Stimulated activated effector memory CD8-positive, alpha-beta T cell treated with anti-CD3 and anti-CD28 coated beads, Interleukin-12 subunit alpha, Interleukin-12 subunit beta, amount 100 ng/mL, for 72 hours (primary cell): Measurements from ENCODE around the gene CD63.

Experiments
- ATAC-seq: fragments of 150-1000 bp; cut with Tn5 transposase; 2 replicates; pipeline ENCODE4 v1.10.0; 2021
- DNase-seq, 2 donors: peaks; one replicate each; pipeline ENCODE4 v3.0.0; 2021 to 2022; ENCODE audit warnings: low spot score in 2 of 2
- H3K27ac Mint-ChIP-seq: one replicate; pipeline ENCODE4 v1.8.0; 2022; ENCODE audit warnings: mild to moderate bottlenecking, mixed read lengths
- H3K36me3 Mint-ChIP-seq: one replicate; pipeline ENCODE4 v1.8.0; 2022; ENCODE audit warnings: mild to moderate bottlenecking, mixed read lengths
- H3K4me1 Mint-ChIP-seq: one replicate; pipeline ENCODE4 v1.8.0; 2022; ENCODE audit warnings: mixed read lengths
- H3K4me3 Mint-ChIP-seq: one replicate; pipeline ENCODE4 v1.8.0; 2022; ENCODE audit warnings: mild to moderate bottlenecking, mixed read lengths
- H3K9me3 Mint-ChIP-seq: one replicate; pipeline ENCODE4 v1.8.0; 2022; ENCODE audit warnings: mixed read lengths

CD63 gene

DNA sequence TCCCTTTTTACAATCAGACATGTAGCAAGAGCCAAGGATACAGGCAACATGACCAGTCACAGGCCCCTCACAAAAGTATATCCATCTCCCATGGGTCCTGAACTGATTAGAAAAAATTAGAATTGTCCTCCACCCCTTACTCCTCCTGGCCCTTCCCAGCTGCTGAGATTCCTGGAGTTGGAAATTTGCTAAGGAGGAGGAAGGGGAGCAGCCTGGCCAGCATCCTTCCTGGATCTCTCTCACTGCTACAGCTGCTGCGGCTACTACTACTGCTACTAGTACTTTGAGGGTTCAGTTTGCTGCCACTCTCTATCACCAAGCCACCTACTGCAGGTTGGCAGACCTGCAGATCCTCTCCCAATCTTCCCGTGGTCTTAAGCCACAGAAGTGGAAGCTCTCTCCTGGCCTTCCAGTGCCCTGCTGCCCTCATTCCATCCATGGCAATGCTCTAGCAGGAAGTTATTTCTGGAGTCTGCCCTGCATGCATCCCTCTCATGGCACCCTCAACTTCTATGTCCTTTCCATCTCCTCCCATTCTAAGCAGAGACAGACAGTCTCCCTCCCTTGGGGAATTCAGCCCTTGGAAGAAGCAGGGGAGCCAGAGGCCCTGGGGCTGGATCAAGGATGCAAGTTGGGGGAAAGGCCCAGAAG, 22.1 kb downstream of the CD63 start:
- peaks cover 23% of the 10 kb centered on the region for H3K4me1 Mint-ChIP-seq
- no peak for ATAC-seq
- no peak for DNase-seq

DNA sequence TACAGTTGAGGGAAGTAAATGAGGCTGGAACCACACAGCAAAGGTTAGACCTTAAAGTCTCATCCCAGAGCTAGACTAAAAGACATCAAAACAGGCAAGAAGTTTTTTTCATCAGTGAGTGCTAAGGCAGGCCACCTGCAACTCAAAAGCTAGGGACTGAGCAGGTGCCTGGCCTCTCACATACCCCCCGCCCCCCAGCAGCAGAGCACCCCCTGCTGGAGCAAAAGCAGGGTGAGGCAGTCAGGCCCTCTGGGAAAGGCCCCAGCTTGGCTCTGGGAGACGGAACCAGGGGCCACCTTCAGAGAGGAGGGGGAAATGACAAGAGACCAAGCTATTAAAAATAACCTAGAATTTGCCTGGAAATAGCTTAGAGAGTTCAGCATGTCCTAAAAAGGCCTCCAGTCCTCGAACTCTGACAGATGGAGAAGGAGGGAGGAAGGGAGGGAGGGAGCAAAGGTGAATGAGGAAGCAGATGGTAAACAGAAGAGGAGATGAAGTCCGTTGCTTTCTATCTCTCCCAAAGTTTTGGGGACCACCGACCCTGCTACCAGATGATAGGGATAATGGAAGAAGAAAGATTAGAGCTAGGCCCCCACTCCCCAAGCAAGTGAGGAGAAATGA, 22.9 kb downstream of the CD63 start:
- no peaks in the 10 kb centered on the region for H3K36me3 Mint-ChIP-seq
- peaks cover 23% of the 10 kb centered on the region for H3K4me1 Mint-ChIP-seq
- no peaks in the 10 kb centered on the region for H3K9me3 Mint-ChIP-seq
- DNase-seq (no peak), ATAC-seq (peak; percentile 46)
- H3K27ac Mint-ChIP-seq = no peak overlapping the region
- no peak overlapping the region for H3K4me3 Mint-ChIP-seq

More for the DNA sequence above, 22.1 kb downstream of the CD63 start:
- H3K36me3 Mint-ChIP-seq = no peaks in the 10 kb centered on the region
- peak overlapping the region; percentile 71 for H3K4me3 Mint-ChIP-seq
- no peaks in the 10 kb centered on the region for H3K9me3 Mint-ChIP-seq
- H3K27ac Mint-ChIP-seq = no peak overlapping the region

DNA sequence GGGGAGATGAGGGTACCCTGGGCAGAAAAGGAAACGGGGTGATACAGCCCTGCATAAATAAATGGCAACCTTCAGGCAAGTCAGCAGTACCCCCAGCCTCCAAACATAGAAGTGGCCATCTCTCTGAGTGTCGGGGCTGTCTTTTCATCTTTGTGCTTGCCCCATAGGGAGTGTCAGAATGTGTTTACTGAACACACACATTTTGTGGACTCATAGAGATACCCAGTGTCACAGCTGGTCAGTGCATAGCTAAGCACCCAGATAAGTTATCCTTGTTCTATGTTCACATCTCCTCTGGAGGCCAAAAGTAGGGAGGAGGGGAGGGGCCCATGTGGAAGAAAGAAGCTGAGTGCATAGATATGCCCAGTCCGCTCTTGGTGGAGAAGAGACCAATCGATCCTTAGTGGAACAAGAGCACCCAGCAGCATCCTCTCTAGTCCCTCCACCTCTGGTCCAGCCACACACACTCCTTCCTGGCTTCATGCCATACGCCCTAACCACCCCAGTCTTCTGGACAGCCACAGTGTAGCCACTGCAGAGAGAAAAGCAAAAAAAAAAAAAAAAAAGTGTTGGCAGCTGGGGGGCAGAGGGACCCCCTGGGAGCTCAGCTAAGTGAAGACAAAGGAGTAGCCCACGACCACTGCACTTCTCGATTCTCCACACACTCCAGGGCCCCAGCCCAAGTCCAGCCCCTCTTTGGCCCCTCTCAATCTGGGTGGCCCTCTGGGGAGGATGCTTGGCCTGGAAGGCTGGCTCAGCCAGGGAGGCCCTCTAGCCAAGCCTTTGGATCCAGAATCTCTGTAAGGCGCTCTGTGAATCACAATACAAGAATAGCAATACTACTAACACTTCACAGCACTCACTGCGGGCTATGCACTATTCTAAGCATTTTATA, 23.7 kb downstream of the CD63 start:
- Mint-ChIP-seq H3K4me3 (no peak overlapping the region), H3K4me1 (peaks cover 23% of the 10 kb centered on the region), H3K27ac (no peak overlapping the region), H3K36me3 (no peaks in the 10 kb centered on the region), H3K9me3 (no peaks in the 10 kb centered on the region)
- DNase-seq (no peak), ATAC-seq (no peak)

DNA sequence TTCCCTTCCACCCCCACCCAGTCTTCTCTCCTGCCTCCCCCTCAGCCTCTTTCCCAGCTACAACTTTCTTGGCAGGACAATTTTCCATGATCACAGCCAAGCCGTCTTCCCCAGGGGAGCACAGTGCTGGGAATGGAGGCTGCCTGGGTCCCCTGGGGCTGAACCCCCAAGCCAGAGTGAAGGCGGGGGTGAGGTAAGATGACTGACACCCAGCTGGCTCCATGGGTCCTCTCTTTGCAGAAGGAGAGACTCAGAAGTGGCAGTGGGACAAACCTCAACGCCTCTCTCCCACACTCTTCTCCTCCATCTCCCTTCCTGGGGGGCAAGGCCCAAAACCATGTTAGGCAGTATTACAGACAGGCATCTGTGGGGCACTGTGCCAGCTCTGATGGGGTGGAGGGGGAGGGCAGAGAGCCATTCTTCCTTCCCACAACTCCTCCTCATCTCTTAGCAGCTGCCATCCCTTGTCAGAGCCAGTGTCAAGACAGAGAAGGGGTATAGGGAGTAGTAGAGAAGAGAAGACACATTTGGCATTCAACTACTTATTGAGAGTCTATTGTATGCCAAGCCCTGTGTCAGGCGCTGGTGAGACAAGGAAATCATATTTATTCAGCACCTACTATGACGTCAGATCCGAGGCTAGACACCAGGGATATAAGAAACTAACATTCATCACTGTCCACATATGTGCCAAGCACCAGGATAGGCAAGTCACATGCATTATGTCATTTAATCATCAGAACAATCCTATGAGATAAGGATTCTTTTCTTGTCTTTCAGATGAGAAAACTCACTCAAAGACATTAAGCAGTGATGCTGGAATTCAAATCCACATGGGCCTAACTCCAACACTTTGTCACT, 24.7 kb downstream of the CD63 start:
- Mint-ChIP-seq H3K27ac (no peak overlapping the region), H3K4me3 (no peak overlapping the region), H3K9me3 (no peaks in the 10 kb centered on the region), H3K4me1 (peaks cover 22% of the 10 kb centered on the region), H3K36me3 (no peaks in the 10 kb centered on the region)
- DNase-seq (no peak), ATAC-seq (no peak)

DNA sequence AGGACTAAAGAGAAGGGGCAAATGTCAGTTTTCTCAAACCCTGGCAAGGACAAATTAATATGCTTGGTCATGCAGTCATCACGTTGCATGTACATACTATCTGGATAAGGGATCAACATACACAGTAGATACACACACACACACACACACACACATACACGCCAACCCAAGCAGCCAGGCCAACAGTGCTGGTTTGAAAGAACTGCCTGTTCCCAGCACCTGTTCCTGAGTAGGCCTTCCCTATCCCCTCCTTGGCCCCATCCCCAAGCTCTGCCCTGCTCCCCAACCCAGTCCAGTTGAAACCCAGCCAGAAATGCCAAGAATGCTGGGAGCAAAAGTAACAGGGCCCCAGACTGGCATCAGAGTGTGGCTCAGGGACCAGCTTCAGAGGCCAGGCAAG, 25.5 kb downstream of the CD63 start:
- H3K9me3 Mint-ChIP-seq = no peaks in the 10 kb centered on the region
- DNase-seq = no peak
- no peak for ATAC-seq
- no peaks in the 10 kb centered on the region for H3K36me3 Mint-ChIP-seq
- no peak overlapping the region for H3K4me3 Mint-ChIP-seq
- peaks cover 14% of the 10 kb centered on the region for H3K4me1 Mint-ChIP-seq
- H3K27ac Mint-ChIP-seq = no peak overlapping the region

DNA sequence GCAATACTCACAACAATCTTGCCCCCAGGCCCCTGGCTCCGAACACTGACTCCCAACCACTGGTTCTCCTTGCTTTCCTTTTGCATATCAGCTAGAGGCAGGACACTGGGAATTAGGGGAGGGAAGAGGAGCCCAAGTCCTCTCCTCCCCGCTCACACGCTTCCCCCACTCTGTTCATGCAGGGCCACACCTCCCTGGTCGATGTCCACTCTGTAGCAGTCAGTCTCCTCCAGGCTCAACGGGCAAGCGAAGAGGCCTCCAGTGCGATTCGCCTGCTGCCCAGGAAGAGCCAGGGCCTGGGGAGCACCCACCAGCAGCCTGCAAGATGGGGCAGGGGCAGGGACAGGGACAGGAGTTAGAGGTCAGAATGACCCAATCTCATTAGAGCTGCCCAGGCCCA, 25.9 kb downstream of the CD63 start:
- Mint-ChIP-seq H3K4me3 (no peak overlapping the region), H3K4me1 (peaks cover 9% of the 10 kb centered on the region), H3K36me3 (no peaks in the 10 kb centered on the region), H3K27ac (no peak overlapping the region), H3K9me3 (no peaks in the 10 kb centered on the region)
- no peak for DNase-seq
- ATAC-seq = no peak

DNA sequence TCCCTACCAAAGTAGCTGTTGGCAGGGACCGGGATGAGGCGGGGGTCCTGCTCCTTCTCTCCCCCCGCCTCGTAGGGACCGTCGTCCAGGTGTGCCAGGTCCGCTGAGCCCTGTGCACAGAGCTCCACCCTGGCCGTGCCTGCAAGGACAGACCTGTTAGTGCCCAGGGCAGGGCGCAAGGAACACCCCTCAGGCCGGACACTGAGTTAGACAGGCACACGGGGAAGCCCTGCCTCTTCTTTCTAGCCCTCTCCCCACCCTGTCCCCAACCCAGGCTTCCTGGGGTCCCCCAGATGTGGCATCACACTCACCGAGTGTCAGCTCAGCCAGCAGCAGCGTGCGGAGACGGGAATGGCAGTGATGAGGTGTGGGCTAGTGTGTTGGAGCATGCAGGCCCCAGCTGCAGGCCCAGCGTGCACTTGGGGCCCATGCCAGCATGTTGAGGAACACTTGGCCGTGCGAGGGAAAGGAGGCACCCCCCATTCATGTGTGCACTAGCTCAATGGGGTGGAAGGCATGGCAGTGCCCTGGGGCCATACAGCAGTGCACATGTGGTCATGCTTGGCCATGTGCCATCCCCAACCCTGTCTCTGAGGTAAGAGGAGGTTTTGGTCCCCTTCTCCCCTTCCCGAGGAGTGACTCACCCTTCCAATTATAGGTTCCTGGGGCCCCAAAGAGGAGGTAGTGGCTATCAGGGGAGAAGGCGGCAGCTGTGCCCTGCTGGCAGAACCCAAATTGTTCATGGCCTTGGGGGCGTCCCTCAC, 28.4 kb downstream of the CD63 start:
- Mint-ChIP-seq H3K4me1 (no peaks in the 10 kb centered on the region), H3K4me3 (no peak overlapping the region), H3K36me3 (no peaks in the 10 kb centered on the region), H3K27ac (no peak overlapping the region), H3K9me3 (no peaks in the 10 kb centered on the region)
- no peak for ATAC-seq
- DNase-seq = no peak

DNA sequence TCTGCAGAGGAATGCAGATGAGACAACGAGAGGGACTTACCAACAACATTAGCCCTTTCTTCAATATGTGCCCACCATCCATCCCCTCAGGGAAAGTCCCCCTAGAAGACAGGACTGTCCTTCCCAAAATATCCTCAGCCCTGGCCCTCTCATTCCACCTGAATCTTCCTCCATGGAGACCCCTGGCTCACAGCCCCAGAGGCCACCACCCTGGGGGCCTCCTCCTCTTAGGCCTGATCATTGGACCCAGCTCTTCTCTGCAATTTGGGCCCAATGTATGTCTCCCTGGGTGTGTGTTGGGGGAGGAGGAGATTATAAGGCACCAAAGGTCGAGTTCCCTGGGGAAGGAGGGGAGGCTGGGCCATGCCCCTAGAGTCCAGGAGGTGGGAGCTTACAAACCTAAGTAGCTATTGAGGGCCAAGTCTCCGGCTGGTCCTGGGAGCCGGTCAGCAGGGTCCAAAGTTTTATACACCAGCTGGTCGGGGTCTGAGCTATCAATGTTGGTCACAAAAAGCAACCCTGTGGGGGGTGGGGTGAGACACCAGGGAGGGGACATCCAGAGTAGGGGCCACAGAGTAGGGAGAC, 29.2 kb downstream of the CD63 start:
- Mint-ChIP-seq H3K27ac (no peak overlapping the region), H3K4me3 (no peak overlapping the region), H3K9me3 (no peaks in the 10 kb centered on the region), H3K4me1 (no peaks in the 10 kb centered on the region), H3K36me3 (no peaks in the 10 kb centered on the region)
- DNase-seq = no peak
- ATAC-seq = no peak

DNA sequence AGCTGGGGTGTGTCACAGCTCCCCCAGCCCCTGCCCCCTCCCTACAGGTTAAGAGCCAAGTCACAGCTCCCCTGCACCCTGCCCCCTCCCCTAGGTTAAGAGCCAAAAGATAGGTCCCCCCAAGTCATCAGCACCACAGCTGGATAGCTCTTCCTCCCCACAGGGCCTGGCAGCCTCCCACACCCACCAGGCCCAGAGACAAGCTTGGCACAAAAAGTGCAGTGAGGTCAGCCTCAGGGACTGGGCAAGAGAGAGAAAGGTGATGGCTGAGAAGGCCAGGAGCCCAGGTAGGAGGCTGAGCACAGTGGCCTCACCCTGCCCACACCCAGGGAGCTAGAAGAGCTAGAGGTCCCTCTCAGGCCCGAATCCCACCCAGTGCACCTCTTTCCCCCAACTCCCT, 29.8 kb downstream of the CD63 start:
- no peak for ATAC-seq
- Mint-ChIP-seq H3K4me3 (no peak overlapping the region), H3K27ac (no peak overlapping the region), H3K9me3 (no peaks in the 10 kb centered on the region), H3K4me1 (no peaks in the 10 kb centered on the region), H3K36me3 (no peaks in the 10 kb centered on the region)
- DNase-seq = no peak

DNA sequence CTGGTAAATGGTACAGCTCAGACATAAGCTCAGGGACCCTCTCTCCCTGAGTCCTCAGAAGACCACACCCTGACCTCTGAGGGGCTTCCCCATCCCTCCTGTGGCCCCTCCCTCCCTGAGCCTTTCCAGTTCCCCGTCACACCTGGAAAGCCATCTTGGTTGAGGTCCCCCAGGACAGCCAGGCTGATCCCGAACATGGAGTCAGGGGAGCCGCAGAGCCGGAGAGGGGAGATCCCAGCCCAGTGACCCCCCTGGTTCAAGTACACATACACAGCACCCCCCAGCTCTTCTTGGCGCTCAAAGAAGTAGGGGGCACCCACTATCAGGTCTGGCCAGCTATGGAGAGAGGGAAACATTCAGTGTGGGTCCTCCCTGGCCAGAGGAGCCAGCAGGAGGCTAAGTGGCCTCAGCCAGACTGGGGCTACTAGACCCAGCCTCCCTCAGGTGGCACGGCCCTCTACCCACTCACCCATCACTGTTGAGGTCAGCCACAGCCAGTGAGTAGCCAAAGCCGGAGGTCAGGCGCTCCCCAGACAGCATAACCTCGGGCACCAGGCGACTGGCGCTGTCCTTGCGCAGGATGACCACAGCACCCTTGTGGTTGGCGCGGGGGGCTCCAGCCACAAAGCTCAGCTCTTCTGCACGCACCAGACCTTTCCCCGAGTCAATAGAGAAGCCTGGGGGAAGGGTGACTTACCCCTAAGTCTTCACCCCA, 30.4 kb downstream of the CD63 start:
- no peak overlapping the region for H3K27ac Mint-ChIP-seq
- no peak for DNase-seq
- H3K4me3 Mint-ChIP-seq = no peak overlapping the region
- ATAC-seq = no peak
- H3K4me1 Mint-ChIP-seq = no peaks in the 10 kb centered on the region
- no peaks in the 10 kb centered on the region for H3K9me3 Mint-ChIP-seq
- no peaks in the 10 kb centered on the region for H3K36me3 Mint-ChIP-seq

DNA sequence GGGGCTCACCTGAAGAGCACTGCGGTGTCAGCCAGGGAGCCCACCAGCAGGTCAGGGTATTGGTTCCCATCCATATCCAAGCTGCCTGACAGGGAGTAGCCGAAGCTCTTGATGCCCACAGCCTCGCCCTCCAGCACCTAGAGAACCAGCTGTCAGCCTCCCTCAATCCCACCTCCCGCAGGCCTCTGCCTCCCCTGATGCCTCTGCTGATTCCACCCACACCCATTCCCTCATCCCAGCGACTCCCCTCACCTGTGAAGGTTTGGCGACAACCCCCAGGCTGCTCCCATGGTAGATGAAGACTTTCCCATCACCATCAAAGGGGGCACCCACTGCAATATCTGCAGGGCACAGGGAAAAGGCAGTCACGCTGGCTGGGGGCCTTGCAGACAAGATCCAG, 31.1 kb downstream of the CD63 start:
- no peak for DNase-seq

DNA sequence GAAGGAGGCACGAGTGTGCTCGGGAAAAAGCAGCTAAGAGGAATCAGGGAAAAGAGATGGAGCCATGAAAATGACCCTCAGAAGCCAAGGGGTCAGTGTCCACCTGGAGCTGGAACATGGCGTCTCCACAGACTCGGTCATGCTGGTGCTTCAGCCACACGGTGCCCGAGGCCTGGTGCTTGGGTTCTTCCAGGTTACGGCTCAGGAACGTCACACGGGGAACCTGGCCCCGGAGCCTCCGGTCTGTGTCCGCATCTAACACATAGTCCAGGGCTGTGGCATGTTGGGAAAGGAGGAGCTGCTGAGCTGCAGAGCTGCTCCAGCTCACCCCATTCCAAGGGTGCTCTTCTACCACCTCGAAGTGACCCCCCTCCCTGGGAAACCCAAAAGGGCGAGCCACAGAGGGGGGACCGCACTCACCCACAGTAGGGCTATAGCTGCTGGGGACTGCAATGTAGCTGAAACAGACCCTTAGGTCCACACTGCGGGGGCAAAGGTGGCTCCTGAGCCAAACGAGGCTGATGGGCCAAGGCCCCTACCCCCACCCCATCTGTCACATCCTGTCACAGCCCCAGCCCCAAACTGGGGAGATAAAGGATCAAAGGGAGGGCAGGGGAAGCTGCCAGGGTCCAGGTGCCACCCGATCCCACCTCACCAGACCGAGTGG, 31.9 kb downstream of the CD63 start:
- no peaks in the 10 kb centered on the region for H3K4me1 Mint-ChIP-seq
- no peaks in the 10 kb centered on the region for H3K36me3 Mint-ChIP-seq
- H3K9me3 Mint-ChIP-seq = no peaks in the 10 kb centered on the region
- DNase-seq (no peak), ATAC-seq (no peak)
- no peak overlapping the region for H3K27ac Mint-ChIP-seq
- no peak overlapping the region for H3K4me3 Mint-ChIP-seq

More for the DNA sequence above, 31.1 kb downstream of the CD63 start:
- Mint-ChIP-seq H3K9me3 (no peaks in the 10 kb centered on the region), H3K4me1 (no peaks in the 10 kb centered on the region), H3K4me3 (no peak overlapping the region), H3K27ac (no peak overlapping the region), H3K36me3 (no peaks in the 10 kb centered on the region)
- no peak for ATAC-seq

DNA sequence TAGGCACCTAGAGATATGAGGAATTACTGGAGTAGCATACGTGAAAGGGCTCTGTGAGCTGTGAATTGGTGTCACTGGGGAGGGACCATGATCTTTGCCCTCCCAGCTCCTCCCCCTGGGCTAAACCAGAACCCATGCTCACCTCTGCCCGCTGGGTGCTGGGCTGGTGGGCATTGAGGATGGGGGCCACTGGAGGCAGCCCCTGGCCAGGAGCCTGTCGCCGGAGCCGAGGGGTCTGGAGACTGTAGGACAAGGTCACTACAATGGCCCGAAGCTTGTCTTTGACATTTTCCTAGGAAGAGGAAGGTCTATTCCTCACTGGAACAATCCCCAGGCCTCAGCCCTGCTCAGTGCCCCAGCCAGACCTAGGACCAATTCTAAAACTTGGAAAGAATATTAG, 32.7 kb downstream of the CD63 start:
- DNase-seq = no peak
- no peaks in the 10 kb centered on the region for H3K36me3 Mint-ChIP-seq
- no peaks in the 10 kb centered on the region for H3K4me1 Mint-ChIP-seq
- no peak overlapping the region for H3K4me3 Mint-ChIP-seq
- H3K9me3 Mint-ChIP-seq = no peaks in the 10 kb centered on the region
- no peak for ATAC-seq
- no peak overlapping the region for H3K27ac Mint-ChIP-seq
